SK-N-SH treated with all-trans-retinoic acid at 6 μM for 48 hours (cell line): ENCODE results near the gene ITPKA.
A peak's percentile ranks its signal among the peaks of the same experiment; 100 is the strongest.

Experiments
- ATAC-seq: fragments of 200-7000 bp; cut with Tn5 transposase; 3 replicates; pipeline ENCODE4 v1.9.1; 2020; ENCODE audit warnings: mild to moderate bottlenecking, moderate library complexity
- ARNTL ChIP-seq: fragments of 450-650 bp; formaldehyde crosslinking; IDR thresholded peaks from 2 replicates; pipeline ENCODE4 v1.5.0; 2020; ENCODE audit warnings: low read depth, mild to moderate bottlenecking, moderate library complexity, borderline replicate concordance
- BACH2 ChIP-seq: fragments of 250-450 bp; sonication (Bioruptor Pico); IDR thresholded peaks from 2 replicates; pipeline ENCODE4 v1.9.0; 2021; ENCODE audit warnings: mild to moderate bottlenecking, borderline replicate concordance
- CSDC2 ChIP-seq: fragments of 250-450 bp; sonication (Bioruptor Pico); IDR thresholded peaks from 2 replicates; pipeline ENCODE4 v1.5.0; 2020; ENCODE audit warnings: mild to moderate bottlenecking, moderate library complexity
- ESRRG ChIP-seq: fragments of 250-450 bp; sonication (Bioruptor Pico); IDR thresholded peaks from 2 replicates; pipeline ENCODE4 v1.6.1; 2021; ENCODE audit warnings: mild to moderate bottlenecking
- GLIS3 ChIP-seq: fragments of 250-450 bp; sonication (Bioruptor Pico); IDR thresholded peaks from 2 replicates; pipeline ENCODE4 v1.5.0; 2020; ENCODE audit warnings: mild to moderate bottlenecking, moderate library complexity
- ISL1 ChIP-seq: fragments of 250-450 bp; sonication (Bioruptor Pico); IDR thresholded peaks from 2 replicates; pipeline ENCODE4 v2.1.2; 2022; ENCODE audit warnings: mild to moderate bottlenecking, moderate library complexity
- OSR1 ChIP-seq: fragments of 250-450 bp; sonication (Bioruptor Pico); IDR thresholded peaks from 2 replicates; pipeline ENCODE4 v1.8.0; 2022; ENCODE audit warnings: moderate library complexity, mild to moderate bottlenecking, inconsistent platforms
- PPARA ChIP-seq: fragments of 250-450 bp; sonication (Bioruptor Pico); IDR thresholded peaks from 2 replicates; pipeline ENCODE4 v1.5.0; 2020; ENCODE audit warnings: mild to moderate bottlenecking, borderline replicate concordance
- RARB ChIP-seq: fragments of 250-450 bp; sonication (Bioruptor Pico); IDR thresholded peaks from 2 replicates; pipeline ENCODE4 v1.8.0; 2021; ENCODE audit warnings: mild to moderate bottlenecking, moderate library complexity
- SNAI2 ChIP-seq: fragments of 250-450 bp; sonication (Bioruptor Pico); IDR thresholded peaks from 2 replicates; pipeline ENCODE4 v1.5.0; 2020; ENCODE audit warnings: mild to moderate bottlenecking, moderate library complexity
- TCF4 ChIP-seq: fragments of 250-450 bp; sonication (Bioruptor Pico); IDR thresholded peaks from 2 replicates; pipeline ENCODE4 v1.8.0; 2021; ENCODE audit warnings: mild to moderate bottlenecking, moderate library complexity, borderline replicate concordance
- TOX ChIP-seq: fragments of 250-450 bp; sonication (Bioruptor Pico); IDR thresholded peaks from 2 replicates; pipeline ENCODE4 v1.8.0; 2021; ENCODE audit warnings: mild to moderate bottlenecking, moderate library complexity, borderline replicate concordance
- ZC3H10 ChIP-seq: fragments of 250-450 bp; sonication (Bioruptor Pico); IDR thresholded peaks from 2 replicates; pipeline ENCODE4 v1.5.1; 2021; ENCODE audit warnings: mild to moderate bottlenecking, moderate library complexity
- ZFP3 ChIP-seq: fragments of 250-450 bp; sonication (Bioruptor Pico); IDR thresholded peaks from 2 replicates; pipeline ENCODE4 v1.5.0; 2020; ENCODE audit warnings: mild to moderate bottlenecking, moderate library complexity
- ZFP30 ChIP-seq: fragments of 450-650 bp; formaldehyde crosslinking; IDR thresholded peaks from 2 replicates; pipeline ENCODE4 v1.5.0; 2022; ENCODE audit warnings: mild to moderate bottlenecking, moderate library complexity
- ZNF565 ChIP-seq: fragments of 450-650 bp; formaldehyde crosslinking; conservative IDR thresholded peaks from 2 replicates; pipeline ENCODE4 v1.5.0; 2020; ENCODE audit warnings: low read depth, mild to moderate bottlenecking, moderate library complexity
- ZNF70 ChIP-seq: fragments of 450-650 bp; formaldehyde crosslinking; IDR thresholded peaks from 2 replicates; pipeline ENCODE4 v1.5.0; 2020; ENCODE audit warnings: mild to moderate bottlenecking, moderate library complexity
- ZNF8 ChIP-seq: fragments of 450-650 bp; formaldehyde crosslinking; IDR thresholded peaks from 2 replicates; pipeline ENCODE4 v1.5.0; 2020; ENCODE audit warnings: mild to moderate bottlenecking, moderate library complexity
- TF ChIP-seq, protein P1 (sequence below): fragments of 250-450 bp; sonication (Bioruptor Pico); IDR thresholded peaks from 2 replicates; pipeline ENCODE4 v1.5.0; 2020; ENCODE audit warnings: mild to moderate bottlenecking, moderate library complexity
- TF ChIP-seq, protein P2 (sequence below): fragments of 250-450 bp; sonication (Bioruptor Pico); IDR thresholded peaks from 2 replicates; pipeline ENCODE4 v1.5.1; 2021; ENCODE audit warnings: mild to moderate bottlenecking, moderate library complexity
- TF ChIP-seq, protein P3 (sequence below): fragments of 250-450 bp; sonication (Bioruptor Pico); IDR thresholded peaks from 2 replicates; pipeline ENCODE4 v1.5.1; 2020; ENCODE audit warnings: low read depth, mild to moderate bottlenecking, moderate library complexity

The ITPKA gene

DNA sequence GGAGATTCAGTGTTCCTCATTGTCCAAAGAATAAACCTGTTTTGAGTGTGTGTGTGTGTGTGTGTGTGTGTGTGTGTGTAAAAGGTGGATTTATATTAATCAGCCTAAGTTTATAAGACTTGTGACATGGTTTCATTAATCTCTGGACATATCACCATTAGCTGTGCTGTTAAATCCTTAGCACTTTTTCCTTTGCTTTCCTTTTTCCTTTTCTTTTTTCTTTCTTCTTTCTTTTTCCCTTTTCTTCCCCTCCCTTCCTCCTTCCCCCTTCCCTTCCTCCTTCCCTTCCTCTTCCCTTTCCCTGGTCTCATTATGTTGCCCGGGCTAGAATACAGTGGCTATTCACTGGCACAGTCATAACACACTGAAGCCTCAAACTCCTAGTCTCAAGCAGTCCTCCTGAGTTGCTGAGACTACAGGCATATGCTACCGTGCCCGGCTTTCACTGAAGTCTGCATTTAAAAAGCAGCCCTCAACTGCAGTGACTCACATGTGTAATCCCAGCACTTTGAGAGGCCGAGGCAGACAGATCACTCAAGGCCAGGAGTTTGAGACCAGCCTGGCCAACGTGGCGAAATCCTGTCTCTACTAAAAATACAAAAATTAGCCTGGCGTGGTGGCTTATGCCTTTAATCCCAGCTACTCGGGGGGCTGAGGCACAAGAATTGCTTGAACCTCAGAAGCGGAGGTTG is 28.6 kb upstream of the ITPKA start:
- no peak for ATAC-seq
- TF ChIP-seq OSR1 (CRISPR knock-in tag) (no peak), ZNF8 (no peak), ZC3H10 (no peak), GLIS3 (CRISPR knock-in tag) (no peak), RARB (CRISPR knock-in tag) (no peak), ZNF565 (no peak), ISL1 (no peak), CSDC2 (CRISPR knock-in tag) (no peak)
- TF ChIP-seq, protein P1, sequence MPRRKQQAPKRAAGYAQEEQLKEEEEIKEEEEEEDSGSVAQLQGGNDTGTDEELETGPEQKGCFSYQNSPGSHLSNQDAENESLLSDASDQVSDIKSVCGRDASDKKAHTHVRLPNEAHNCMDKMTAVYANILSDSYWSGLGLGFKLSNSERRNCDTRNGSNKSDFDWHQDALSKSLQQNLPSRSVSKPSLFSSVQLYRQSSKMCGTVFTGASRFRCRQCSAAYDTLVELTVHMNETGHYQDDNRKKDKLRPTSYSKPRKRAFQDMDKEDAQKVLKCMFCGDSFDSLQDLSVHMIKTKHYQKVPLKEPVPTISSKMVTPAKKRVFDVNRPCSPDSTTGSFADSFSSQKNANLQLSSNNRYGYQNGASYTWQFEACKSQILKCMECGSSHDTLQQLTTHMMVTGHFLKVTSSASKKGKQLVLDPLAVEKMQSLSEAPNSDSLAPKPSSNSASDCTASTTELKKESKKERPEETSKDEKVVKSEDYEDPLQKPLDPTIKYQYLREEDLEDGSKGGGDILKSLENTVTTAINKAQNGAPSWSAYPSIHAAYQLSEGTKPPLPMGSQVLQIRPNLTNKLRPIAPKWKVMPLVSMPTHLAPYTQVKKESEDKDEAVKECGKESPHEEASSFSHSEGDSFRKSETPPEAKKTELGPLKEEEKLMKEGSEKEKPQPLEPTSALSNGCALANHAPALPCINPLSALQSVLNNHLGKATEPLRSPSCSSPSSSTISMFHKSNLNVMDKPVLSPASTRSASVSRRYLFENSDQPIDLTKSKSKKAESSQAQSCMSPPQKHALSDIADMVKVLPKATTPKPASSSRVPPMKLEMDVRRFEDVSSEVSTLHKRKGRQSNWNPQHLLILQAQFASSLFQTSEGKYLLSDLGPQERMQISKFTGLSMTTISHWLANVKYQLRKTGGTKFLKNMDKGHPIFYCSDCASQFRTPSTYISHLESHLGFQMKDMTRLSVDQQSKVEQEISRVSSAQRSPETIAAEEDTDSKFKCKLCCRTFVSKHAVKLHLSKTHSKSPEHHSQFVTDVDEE (CRISPR knock-in tag): no peak

DNA sequence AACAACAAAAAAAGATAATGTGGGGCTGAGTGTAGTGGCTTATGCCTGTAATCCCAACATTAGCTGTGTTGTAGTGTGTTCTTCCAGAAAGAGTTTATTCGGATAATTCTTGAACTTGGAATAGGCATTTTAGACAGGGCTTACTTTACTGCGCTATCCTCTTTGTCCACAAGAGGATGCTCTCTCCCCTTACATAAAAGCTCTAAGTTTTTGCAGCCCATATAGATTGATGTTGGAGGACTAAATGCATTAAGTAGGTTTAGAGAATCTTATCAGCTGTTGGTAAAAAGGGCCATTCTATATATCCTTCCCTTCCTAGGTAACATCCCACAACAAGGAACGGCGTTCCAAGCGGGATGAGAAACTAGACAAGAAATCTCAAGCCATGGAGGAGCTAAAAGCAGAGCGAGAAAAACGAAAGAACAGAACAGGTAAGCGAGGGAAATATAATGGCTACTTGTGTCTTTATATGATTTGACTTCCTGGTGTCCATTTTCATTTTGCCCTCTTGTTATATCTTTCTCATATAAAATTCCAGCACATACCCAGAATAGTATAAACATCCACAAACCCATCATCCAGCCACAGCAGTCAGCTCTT is 27.8 kb upstream of the ITPKA start:
- TF ChIP-seq CSDC2 (CRISPR knock-in tag) (no peak), TCF4 (CRISPR knock-in tag) (no peak), ZNF70 (CRISPR knock-in tag) (no peak), GLIS3 (CRISPR knock-in tag) (no peak), ARNTL (CRISPR knock-in tag) (no peak), ZFP30 (CRISPR knock-in tag) (no peak), BACH2 (CRISPR knock-in tag) (no peak), PPARA (no peak), ISL1 (no peak), TOX (no peak), ZFP3 (CRISPR knock-in tag) (no peak), ZNF565 (no peak)
- TF ChIP-seq, protein P2, sequence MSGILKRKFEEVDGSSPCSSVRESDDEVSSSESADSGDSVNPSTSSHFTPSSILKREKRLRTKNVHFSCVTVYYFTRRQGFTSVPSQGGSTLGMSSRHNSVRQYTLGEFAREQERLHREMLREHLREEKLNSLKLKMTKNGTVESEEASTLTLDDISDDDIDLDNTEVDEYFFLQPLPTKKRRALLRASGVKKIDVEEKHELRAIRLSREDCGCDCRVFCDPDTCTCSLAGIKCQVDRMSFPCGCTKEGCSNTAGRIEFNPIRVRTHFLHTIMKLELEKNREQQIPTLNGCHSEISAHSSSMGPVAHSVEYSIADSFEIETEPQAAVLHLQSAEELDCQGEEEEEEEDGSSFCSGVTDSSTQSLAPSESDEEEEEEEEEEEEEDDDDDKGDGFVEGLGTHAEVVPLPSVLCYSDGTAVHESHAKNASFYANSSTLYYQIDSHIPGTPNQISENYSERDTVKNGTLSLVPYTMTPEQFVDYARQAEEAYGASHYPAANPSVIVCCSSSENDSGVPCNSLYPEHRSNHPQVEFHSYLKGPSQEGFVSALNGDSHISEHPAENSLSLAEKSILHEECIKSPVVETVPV (CRISPR knock-in tag): no peak
- TF ChIP-seq, protein P1 (CRISPR knock-in tag): no peak
- TF ChIP-seq, protein P3, sequence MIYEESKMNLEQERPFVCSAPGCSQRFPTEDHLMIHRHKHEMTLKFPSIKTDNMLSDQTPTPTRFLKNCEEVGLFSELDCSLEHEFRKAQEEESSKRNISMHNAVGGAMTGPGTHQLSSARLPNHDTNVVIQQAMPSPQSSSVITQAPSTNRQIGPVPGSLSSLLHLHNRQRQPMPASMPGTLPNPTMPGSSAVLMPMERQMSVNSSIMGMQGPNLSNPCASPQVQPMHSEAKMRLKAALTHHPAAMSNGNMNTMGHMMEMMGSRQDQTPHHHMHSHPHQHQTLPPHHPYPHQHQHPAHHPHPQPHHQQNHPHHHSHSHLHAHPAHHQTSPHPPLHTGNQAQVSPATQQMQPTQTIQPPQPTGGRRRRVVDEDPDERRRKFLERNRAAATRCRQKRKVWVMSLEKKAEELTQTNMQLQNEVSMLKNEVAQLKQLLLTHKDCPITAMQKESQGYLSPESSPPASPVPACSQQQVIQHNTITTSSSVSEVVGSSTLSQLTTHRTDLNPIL (CRISPR knock-in tag): no peak
- peak; percentile 89 for ATAC-seq

DNA sequence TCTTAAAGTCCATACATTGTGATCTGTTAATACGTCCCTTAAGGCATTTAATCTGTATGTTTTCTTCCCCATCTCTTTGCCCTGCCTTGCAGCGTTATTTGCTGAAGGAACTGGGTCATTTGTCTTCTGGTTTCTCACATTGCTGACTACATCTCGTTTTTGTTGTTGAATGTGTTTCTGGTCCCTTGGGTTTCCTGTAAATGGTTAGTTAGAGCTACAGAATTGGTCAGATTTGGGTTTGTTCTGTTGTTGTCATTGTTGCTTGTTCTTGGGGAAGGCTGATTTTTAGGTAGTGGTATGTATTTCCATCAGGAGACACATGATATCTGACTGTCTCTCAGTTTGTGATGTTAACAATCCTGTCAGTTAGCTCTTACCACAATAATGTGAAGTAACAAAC is 27.0 kb upstream of the ITPKA start:
- TF ChIP-seq TCF4 (CRISPR knock-in tag): no peak
- no peak for TF ChIP-seq TOX
- no peak for TF ChIP-seq ZC3H10
- TF ChIP-seq ESRRG (CRISPR knock-in tag): no peak
- TF ChIP-seq BACH2 (CRISPR knock-in tag): no peak
- TF ChIP-seq SNAI2 (CRISPR knock-in tag): no peak
- ATAC-seq: no peak
